ENCODE results near the gene PBOV1. TPM values are rescaled to one million over a fixed set of nuclear protein-coding genes. Genes with fewer than 3 reads are reported as not detected.

Gene PBOV1
- total RNA-seq, 1 donor from 2014 or later = not detected

GRCh38 chr6:138203315-138203714, 15.0 kb downstream of the PBOV1 start:
- Mint-ChIP-seq H3K4me3 (ENCODE audit: unreplicated experiment) (no peak overlapping the region), H3K27me3 (ENCODE audit: unreplicated experiment) (peaks cover 16% of the 10 kb centered on the region), H3K9me3 (ENCODE audit: unreplicated experiment) (peaks cover 7% of the 10 kb centered on the region), H3K27ac (ENCODE audit: unreplicated experiment) (no peak overlapping the region), H3K36me3 (ENCODE audit: unreplicated experiment) (no peaks in the 10 kb centered on the region), H3K4me1 (ENCODE audit: unreplicated experiment) (no peaks in the 10 kb centered on the region)
- no peak for TF ChIP-seq CTCF (IDR thresholded peaks at IDR 0.05)
- no peak for DNase-seq (ENCODE audit: extremely low spot score, unreplicated experiment)

- no peak for DNase-seq (ENCODE audit: extremely low spot score, unreplicated experiment)
Observed at GRCh38 chr6:138201836-138202235, 16.5 kb downstream of the PBOV1 start.

DNA sequence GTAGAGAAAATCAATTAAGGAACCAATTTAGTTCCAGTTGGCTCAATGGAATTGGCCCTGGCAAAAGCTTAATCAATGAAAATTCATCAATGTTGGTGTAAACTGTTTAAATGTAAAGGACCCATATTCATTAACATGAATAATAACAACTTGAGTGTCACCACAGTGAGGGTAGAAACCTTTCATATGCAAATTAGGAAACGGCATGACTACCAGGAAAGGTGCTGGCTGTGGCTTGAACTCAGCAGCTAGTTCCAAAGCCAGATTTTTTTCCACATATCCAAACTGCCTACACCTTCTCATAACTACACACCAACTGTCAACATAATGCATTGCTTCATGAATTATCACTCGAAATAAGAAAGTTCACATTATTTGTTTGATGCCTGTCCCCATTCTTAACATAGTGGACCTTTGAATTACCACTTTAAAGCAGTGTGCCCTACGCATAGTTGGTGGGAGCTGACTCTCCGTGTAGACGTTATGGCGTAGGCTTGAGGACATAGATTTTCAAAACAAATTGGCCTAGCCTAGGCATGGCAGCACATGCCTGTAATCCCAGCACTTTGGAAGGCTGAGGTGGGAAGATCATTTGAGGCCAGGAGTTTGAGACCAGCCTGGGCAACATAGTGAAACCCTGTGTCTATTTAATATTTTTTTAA, 19.7 kb downstream of the PBOV1 start:
- peaks cover 7% of the 10 kb centered on the region for H3K9me3 Mint-ChIP-seq (ENCODE audit: unreplicated experiment)
- no peak overlapping the region for H3K4me3 Mint-ChIP-seq (ENCODE audit: unreplicated experiment)
- H3K27me3 Mint-ChIP-seq (ENCODE audit: unreplicated experiment) = peaks cover 9% of the 10 kb centered on the region
- no peaks in the 10 kb centered on the region for H3K4me1 Mint-ChIP-seq (ENCODE audit: unreplicated experiment)
- no peak overlapping the region for H3K27ac Mint-ChIP-seq (ENCODE audit: unreplicated experiment)
- no peak for DNase-seq (ENCODE audit: extremely low spot score, unreplicated experiment)
- no peaks in the 10 kb centered on the region for H3K36me3 Mint-ChIP-seq (ENCODE audit: unreplicated experiment)
- TF ChIP-seq CTCF (IDR thresholded peaks at IDR 0.05) = no peak

More at GRCh38 chr6:138201836-138202235, 16.5 kb downstream of the PBOV1 start:
- no peaks in the 10 kb centered on the region for H3K4me1 Mint-ChIP-seq (ENCODE audit: unreplicated experiment)
- H3K27ac Mint-ChIP-seq (ENCODE audit: unreplicated experiment) = no peak overlapping the region
- no peaks in the 10 kb centered on the region for H3K36me3 Mint-ChIP-seq (ENCODE audit: unreplicated experiment)
- H3K9me3 Mint-ChIP-seq (ENCODE audit: unreplicated experiment) = peaks cover 7% of the 10 kb centered on the region
- H3K27me3 Mint-ChIP-seq (ENCODE audit: unreplicated experiment) = peaks cover 9% of the 10 kb centered on the region
- H3K4me3 Mint-ChIP-seq (ENCODE audit: unreplicated experiment) = no peak overlapping the region
- no peak for TF ChIP-seq CTCF (IDR thresholded peaks at IDR 0.05)

DNA sequence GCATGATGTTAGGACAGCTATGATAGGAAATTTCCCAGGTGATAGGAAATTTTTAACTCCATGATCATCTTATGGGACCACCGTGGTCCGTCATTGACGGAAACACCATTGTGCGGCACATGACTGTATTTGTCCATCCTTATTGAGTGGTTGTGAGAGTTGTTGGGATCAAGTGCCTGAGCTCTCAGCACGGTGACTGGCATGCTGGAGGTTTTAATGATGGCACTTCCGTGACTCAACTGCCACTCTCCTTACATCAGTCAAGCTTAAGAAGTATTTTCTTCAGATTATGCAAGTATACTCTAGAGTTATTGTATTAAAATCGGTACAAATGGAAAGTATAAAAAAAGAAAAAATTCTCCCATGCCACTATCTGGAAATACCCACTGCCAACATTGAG, 20.7 kb downstream of the PBOV1 start:
- DNase-seq (ENCODE audit: extremely low spot score, unreplicated experiment) = no peak
- Mint-ChIP-seq H3K4me1 (ENCODE audit: unreplicated experiment) (no peaks in the 10 kb centered on the region), H3K27ac (ENCODE audit: unreplicated experiment) (no peak overlapping the region), H3K36me3 (ENCODE audit: unreplicated experiment) (no peaks in the 10 kb centered on the region), H3K9me3 (ENCODE audit: unreplicated experiment) (peaks cover 7% of the 10 kb centered on the region), H3K27me3 (ENCODE audit: unreplicated experiment) (peaks cover 12% of the 10 kb centered on the region), H3K4me3 (ENCODE audit: unreplicated experiment) (no peak overlapping the region)
- TF ChIP-seq CTCF (IDR thresholded peaks at IDR 0.05) = no peak

DNA sequence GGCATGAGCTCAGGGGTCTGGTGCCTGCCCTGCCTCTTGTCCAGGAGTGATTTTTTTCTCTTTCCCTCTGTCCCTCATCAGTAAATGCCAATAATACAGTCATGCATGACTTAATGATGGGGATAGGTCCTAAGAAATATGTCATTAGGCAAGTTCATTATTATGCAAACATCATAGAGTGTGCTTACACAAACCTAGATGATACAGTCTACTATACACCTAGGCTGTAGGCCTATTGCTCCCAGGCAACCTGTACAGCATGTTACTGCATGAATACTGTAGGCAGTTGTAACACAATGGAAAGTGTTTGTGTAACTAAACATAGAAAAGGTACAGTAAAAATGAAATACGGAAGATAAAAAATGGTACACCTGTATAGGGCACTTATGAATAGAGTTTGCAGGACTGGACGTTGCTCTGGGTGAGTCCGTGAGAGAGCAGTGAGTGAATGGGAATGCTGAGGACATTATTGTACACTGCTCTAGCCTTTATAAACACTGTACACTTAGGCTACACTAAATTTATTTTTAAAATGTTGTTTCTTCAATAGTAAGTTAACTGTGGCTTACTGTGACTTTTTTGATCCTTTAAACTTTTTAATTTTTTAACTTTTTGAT, 22.1 kb downstream of the PBOV1 start:
- H3K9me3 Mint-ChIP-seq (ENCODE audit: unreplicated experiment) = peaks cover 7% of the 10 kb centered on the region
- H3K27ac Mint-ChIP-seq (ENCODE audit: unreplicated experiment) = no peak overlapping the region
- H3K4me3 Mint-ChIP-seq (ENCODE audit: unreplicated experiment) = no peak overlapping the region
- no peaks in the 10 kb centered on the region for H3K4me1 Mint-ChIP-seq (ENCODE audit: unreplicated experiment)
- H3K36me3 Mint-ChIP-seq (ENCODE audit: unreplicated experiment) = no peaks in the 10 kb centered on the region
- no peak for DNase-seq (ENCODE audit: extremely low spot score, unreplicated experiment)
- TF ChIP-seq CTCF (IDR thresholded peaks at IDR 0.05) = no peak
- peaks cover 14% of the 10 kb centered on the region for H3K27me3 Mint-ChIP-seq (ENCODE audit: unreplicated experiment)
